GM21576 (cell line): ENCODE measurements around the gene ACY1.

Experiments
- ATAC-seq: cut with Tn5 transposase; IDR thresholded peaks from one replicate; pipeline ENCODE4 v1.9.1; 2021; ENCODE audit warnings: mild to moderate bottlenecking, moderate library complexity; ENCODE audit not compliant: unreplicated experiment

The ACY1 gene

DNA sequence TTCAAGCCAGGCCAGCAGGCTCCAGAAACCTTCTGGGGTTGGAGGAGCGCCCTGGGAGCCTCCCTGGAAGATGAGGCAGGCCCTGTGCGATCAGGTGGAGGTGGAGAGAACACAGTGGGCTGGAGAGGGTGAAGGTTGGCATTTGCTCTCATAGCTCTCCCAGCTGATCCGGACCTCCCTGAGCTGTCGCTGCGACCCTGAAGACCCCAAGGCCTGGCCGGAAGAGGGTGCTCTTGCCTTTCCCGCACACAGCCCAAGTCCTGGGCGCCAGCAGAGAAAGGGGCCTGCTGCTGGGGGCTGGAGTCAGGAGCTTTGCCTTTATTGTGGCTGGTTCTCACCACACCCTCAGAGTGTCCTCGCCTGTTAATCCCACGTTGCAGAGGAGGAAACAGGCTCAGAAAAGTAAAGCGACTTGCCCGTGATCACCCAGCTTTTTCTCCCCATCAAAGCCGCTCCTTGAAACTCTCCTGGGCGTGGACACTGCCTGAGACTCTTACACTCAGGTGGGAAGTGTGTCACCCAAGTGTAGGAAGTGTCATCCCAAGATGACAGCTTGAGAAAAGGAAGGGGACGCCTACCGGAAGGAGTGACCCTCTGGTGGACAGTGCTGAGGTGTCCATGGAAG is 20.9 kb downstream of the ACY1 start:
- ATAC-seq = no peak

DNA sequence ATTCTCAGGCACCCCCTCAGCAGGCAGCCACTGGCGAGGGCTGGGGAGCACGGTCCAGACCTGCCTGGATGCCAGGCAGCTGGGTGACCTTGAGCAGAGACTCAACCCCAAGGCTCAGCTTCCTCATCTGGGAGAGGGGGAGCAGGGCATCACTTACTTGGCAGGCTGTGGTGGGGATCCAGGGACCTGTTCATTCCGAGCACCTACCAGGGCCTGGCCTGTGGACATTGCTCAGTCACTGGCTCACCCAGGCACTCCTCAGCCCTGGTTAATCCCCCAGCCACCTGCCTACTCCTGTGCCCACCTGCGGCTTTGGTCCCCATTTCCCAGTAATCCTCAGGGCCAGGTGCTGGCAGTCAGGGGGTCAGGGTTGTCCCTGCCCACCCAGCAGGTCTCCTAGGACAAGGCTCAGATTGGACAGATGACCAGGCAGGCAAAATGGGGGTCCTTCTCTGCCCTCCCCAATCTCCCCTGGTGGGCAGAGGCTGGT is 21.6 kb downstream of the ACY1 start:
- no peak for ATAC-seq

DNA sequence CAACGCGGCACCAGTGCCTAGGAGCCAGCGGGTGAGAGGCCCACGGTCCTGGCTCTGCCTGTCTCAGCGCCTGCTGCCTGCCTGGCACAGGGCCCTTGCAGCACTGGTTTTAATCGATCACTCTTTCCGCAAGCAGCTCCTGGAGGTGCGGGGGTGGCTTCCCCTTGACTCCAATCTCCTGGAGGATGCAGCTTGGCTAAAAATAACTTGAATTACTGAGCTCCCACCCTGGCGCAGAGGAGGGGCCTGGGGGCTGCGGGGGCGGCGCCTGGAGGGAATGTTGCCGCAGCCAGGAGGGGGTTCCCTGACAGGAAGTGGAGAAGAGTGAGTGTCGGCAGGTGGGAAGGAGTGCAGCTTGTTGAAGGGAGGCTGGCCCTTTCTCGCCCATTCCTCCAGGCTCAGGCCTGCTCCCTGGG is 22.2 kb downstream of the ACY1 start:
- no peak for ATAC-seq

DNA sequence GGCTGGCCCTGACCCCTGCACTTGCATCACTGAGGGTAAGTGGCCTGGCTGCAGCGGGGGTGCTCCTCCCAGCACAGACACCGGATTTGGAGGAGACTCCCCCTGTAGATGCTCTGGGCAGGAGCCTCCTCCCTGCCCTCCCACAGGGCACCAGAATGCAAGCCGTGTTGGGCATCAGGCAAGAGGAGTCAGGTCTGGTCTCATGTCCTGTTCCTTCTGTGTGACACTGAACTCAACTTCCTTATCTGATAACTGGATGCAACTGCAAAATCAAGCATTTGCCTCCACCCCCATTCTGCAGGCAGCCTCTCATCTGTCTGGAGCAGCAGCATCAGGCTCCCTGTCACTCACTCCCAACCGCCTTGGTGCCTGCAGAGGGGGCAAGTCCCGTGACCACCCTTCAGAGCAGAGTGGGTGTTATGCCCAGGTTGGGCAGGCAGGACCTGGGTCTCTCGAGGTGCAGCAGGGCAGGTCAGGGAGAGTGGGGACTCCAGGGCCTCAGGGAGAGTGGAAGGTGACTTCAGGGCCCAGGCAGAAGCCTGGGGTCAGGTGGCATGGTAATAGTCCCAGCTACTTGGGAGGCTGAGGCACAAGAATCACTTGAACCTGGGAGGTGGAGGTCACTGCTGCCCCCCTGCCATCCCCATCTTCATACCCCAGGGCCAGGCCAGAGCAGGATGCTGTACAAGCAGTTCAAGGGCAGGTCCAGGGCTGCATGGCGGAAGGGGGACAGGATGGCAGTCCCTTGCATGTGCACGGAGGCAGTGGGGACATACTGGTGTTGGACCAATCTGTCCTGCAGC is 22.9 kb downstream of the ACY1 start:
- no peak for ATAC-seq

DNA sequence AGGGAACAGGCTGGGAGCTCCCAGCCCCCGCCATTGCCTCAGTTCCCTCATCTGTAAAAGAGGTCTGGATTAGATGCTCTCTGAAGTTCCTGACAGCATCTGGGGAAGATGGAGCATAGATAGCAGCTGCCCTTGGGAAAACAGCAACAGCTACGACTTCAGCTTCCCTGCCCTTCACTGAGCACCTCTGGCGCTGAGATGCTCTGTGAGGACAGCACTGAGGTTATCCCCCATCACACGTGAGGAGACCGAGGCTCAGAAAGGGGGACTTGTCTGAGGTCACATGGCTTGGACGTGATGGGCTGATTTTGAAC is 23.4 kb downstream of the ACY1 start:
- ATAC-seq = no peak

DNA sequence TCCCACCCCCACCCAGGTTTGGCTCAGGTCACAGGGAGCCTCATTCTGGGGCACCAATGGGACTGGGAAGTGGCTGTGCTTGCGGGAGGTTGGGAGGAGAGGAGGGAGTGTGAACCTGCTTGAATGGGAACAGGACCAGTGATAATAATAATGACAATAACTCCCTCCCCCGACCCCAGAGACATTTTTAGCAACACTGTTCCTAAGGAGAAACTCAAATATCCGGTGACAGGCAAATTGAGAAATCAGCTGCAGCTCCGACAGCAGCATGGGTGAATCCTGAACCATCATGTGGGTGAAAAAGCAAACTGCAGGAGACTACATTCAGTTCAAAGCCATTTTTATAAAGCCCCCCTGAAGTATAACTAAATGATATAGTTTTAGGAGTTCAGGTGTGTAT is 24.0 kb downstream of the ACY1 start:
- ATAC-seq = no peak

DNA sequence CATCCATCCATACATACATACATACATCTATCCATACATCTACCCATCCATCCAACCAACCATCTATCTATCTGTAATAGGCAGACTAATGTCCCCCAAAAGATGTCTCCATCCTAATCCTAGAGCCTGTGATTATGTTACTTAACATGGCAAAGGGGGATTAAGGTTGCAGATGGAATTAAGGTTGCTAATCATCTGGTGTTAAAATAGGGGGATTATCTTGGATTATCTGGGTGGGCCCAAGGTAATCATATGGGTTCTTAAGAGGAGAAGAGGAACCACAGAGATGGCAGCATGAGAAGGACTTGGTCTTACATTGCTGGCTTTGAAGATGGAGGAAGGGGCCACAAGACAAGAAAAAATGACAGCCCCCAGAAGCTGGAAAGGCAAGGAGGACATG is 27.1 kb downstream of the ACY1 start:
- ATAC-seq = no peak

DNA sequence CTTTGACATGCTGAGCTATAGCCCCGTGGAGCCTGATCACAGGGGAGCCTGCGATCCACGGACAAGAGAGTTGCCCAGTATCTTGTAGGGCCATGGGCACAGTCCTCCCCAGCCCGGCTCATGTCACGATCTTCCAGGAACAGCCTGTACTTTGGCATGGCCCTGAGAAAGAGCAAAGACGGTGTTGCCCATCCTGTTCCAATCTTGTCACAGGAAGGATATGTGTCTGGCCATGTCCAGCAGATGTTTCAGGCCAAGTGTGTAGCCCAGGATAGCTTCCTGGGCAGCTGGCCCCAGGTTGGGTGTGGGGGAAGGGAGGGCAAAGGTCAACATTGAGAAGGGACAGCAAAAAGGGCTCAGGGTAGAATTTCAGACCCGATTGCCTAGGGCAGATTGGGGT is 29.4 kb downstream of the ACY1 start:
- no peak for ATAC-seq

DNA sequence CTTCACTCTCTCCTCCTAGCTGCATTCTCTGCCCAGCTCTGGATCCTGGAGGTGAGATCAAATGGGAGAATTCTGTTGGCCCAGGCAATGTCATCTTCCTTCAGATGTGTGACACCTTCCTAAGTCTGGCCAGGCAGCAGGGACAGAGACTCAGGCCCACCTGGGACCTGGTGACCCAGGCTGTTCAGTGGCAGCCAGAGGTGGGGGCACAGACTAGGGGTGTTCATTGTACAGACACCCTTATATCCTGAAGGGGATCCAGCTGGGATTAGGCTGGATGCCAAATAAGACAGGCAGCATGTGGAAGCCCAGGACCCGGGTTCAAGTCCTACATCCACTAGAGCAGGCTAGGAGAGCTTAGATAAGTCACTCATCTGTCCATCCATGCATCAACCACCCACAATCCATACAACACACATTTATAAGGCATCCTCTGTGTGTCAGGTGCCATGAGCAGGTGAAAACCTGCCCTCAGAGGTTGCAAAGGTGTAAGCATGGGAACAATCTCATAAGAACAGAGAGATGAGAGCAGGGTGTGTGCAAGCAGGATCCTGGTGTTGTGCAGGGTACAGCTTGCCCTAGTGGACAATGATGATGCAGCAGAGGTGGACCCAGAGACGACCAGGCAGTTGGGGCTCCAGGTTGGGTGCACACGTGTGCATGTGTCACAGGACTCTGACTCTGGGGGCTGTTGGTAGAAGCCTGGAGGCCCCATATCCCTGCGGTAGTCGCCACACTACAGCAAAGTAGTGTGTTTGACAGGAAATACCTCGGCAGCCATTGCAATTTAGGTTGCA is 30.7 kb downstream of the ACY1 start:
- no peak for ATAC-seq

DNA sequence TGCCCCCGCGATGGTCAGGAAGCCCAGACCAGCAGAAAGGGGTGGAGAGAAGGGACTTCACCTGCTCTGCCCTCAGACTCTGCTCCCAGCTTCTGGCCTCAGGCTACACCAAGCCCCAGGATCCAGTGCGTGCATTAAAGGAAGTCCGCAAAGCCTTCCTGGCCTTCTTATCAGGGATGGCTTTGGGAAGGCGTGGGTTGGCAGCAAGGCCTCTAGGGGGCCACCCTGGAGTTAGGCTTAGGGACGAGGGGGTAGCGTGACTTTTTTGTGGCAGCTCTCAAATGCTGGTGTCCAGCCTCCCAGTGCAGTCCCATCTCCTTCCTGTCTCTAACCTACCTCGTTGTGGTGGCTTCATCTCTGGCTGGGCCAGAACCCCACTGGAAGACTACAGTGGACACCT is 31.3 kb downstream of the ACY1 start:
- ATAC-seq = no peak

DNA sequence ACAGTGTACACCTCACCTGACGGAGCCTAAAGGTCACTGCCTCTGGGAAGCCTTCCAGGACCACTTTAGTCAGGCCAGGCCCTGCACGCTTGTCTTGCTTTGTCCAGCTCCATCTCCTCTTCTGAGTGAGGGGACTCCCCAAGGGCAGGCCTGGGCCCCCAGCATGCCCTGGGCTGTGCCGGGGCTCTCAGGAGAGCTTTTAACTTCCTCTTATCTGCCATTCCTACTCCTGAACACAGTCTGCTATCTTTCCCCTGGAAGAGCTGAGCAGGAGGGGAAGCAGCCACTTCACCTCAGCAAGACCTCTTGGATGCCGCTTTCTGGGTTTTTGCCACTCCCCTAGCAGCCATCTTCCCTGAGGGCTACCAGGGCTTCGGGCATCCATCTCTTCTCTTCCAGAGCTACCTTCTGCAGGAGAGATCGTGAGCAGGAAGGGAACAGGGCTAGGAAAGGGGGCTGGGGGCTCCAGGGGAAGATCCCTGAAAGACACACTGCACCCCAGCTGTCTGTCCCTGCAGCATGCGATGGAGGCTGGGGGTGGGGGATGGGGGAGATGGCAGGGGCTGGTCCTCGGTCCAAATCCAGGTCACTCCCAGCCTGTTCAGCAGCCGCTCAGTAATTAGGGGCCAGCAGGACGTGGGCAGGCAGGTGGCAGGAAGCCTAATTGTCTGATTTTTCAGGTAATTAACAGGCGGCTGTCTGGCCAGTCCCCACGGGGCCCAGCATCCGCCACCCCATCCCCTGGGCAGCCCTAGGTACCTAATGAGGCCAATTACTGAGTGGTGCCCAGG is 32.3 kb downstream of the ACY1 start:
- ATAC-seq = no peak

DNA sequence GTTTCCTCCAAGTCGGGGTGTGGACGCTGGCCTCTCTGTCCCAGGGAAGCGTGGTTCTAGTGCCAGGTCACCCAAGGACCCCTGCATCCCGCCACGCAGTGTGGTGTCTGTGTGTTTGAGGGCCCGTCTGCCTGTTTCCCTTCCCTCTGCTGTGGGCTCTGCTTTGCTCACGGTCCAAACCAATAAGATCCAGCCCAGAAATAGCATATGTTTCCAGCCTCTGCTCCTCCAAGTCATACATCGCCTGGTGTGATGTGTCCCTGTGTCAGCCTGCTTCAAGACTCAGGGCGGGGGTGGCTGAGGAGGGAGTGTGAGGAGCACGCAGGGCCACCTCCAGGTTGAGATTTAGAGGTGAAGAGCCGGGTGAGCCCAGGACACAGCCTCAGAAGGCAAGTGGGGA is 34.3 kb downstream of the ACY1 start:
- ATAC-seq = no peak

DNA sequence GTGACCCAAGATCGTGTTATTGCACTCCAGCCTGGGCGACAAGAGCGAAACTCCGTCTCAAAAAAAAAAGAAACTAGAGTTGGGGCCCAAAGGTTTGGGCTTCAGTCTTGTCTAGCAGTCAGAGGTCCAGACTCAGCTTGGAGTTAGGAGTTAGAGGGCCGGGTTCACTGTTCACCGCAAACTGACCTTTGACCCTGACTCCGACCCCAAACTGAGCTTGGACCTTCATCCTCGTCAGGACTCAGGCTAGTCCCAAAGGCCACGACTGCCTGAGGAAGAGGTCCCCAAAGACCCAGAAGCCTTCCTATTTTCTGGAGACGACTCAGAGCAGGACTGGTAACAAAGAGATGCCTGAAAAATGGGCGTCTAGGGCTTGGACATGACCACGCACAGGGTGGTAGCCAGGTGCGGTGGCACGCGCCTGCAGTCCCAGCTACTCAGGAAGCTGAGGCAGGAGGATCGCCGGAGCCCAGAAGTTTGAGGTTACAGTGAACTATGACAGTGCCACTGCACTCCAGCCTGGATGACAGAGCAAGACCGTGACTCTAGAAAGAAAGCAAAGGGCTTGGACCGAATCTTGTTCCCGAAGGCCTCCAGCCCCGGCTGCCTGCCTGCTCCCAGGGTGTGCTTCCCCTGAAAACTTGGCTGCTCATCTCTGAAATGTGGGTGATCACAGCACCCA is 35.1 kb downstream of the ACY1 start:
- no peak for ATAC-seq

DNA sequence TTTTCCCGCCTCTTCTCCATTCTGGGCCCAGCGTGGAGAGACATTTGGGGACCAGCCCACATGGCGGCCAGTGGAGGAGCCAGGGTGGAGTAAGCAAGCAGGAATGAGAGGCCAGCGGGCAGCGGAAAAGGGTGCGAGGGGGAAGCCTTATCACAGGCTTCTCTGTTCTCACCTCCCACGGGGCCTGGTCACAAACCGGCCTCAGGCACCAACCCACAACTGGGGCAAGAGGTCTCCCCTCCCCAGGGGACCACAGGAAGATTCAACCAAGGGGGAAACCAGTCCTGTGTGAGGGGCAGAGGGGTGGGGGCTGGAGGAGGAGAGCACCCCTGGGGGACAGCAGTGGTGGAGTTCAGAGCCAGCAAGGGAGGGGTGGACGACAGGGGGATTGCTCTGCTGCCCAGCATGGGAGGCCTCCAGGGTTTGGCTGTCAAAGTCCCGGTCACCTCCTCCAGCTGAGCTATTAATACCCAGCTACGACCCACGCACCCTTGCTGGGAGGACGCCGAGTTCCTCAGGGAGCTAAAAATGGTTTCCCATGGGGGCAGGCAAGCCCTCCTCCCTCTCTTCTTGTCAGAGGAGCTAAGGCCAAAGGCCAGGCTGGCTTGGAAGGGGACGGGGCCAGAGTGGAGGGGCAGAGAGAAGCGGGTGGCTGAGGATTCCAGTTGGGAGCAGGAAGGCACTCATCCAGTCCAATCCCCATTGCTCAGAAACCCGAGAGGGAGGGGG is 36.2 kb downstream of the ACY1 start:
- ATAC-seq = no peak

DNA sequence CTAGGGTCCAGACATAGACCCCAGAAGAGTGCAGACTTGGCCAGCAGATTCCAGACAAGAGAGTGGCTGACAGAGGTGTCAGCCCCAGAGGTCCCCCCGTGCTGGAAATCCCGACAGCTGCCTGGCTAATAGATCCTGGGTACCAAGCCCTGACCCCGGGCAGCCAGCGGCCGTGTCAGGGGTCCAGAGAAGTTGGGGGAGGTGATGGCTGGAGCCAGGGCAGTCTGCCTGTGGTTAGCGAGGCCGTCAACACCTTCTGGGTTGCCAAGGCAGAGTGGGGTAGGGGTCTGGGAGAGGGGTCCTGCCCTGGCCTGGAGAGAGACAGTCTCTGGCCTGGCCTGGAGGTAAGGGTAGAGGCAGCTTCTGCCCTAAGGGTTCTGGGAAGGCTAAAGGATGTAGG is 37.5 kb downstream of the ACY1 start:
- ATAC-seq = no peak

DNA sequence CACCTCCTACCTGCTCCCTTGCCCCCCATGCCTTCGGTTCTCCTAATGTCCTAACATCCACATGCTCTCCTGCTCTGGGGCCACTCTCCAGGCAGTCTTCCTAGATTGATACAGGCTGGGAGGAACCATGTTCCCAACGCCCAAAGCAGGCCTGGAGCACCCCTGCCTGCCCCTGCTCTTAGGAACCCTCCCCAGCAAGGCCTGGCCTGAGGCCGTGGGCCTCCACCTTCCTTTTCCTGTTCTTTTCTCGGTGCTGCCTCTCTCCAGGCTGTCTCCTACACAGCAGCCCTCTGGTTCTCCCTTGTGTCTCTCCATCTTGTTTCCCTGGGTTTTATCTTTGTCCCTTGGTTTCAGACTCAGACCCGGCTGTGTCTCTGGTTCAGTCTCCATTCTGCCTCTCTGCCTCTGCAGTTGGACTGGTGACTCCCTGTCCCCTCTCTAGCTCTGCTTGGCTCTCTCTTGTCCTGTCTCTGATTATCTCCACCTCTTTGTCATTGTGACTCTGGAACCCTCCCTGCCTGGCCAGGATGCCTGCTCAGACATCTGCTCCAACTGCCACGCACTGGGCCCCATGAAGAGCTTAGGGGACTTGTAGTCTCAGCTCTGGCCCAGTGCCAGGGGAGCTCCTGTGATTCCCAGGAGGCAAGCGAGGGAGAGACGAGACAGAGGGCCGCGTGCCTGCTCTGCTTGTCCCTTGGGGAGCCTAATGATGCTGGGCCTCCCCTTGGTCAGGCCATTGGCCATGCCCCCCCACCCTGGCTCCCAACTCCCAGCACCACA is 38.3 kb downstream of the ACY1 start:
- no peak for ATAC-seq

DNA sequence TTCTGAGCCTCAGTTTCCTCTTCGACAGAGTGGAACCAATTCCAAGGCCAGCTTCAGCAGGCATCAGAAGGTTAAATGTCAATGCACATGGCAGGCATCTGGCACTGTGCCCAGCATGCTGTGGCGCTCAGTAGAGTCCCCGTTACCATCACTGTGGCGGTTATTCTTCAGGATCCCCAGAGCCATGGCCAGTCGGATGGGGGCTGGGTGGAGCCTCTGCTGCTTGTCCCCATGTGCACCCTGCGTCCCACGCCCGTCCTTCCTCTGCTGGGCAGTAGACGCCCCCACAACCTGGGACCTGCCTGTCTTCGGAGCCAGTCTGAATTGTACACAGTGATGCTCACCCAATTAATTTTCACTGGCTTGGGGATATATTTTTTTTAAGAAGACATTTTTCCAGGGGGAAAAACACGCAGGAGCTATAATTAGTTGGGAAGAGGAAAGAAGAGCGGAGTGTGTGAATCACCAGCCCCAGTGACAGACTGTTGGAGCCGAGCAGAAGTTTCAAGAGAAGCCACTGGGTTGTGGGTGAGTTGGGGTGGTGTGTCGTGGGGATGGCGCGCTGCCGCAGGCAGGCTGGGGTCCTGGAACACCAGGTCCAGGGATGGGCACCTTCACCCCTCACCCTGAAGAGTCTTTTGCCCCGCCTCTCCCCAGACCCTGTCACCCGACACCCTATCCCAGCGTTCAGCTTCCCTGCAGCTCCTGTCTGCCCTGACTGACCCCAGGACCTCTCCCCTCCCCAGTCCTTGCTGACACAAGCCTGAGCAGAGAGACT is 39.2 kb downstream of the ACY1 start:
- no peak for ATAC-seq

DNA sequence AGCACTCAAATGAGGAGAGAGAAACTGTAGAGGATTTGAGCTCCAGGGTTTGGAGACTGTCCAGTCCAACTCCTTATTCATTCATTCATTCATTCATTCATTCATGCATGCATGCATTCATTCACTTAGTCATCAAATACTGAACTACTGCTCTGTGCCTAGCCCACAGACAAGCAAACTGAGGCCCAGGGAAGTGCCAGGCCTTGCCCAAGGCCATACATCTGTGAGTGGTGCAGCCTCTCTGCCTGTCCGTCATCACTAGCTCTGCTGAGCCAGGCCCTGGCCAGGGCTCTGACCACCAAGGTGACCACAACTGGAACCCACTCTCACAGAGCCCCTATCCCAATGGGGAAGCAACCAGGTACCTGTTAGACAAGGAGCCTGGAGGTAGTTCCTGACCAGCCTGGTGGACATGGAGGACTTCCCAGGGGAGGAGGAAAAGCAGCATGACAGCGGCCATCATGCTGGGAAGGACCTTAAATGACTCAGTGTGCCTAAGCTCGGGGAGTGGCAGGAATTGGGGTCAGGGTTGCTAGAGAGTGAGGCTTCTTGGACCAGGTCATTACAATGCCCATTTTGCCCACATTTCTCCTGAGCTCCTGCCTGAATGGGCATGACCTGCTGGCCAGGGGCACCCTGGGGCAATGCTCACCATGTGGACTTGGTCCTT is 39.9 kb downstream of the ACY1 start:
- no peak for ATAC-seq
